H9 (cell line): Measurements from ENCODE around the gene BMP7. TPM values are rescaled to one million over a fixed set of nuclear protein-coding genes. Genes with fewer than 3 reads are reported as not detected.

ENCODE experiments used
- DNase-seq: peaks from one replicate; pipeline ENCODE4 v3.0.0-alpha.2; 2017
- H2AFZ ChIP-seq: one replicate; pipeline ENCODE4 v1.6.1; 2013; ENCODE audit warnings: mild to moderate bottlenecking, low read length, control low read depth, moderate library complexity
- H2AK5ac ChIP-seq: 2 replicates; pipeline ENCODE4 v1.6.1; 2013; ENCODE audit warnings: low read length, control low read depth, mixed read lengths; ENCODE audit not compliant: insufficient read length
- H2BK120ac ChIP-seq: one replicate; pipeline ENCODE4 v1.6.1; 2013; ENCODE audit warnings: low read depth, mild to moderate bottlenecking, low read length, control low read depth, inconsistent platforms; ENCODE audit not compliant: poor library complexity, severe bottlenecking
- H2BK12ac ChIP-seq: 2 replicates; pipeline ENCODE4 v1.6.1; 2013; ENCODE audit warnings: low read length, control low read depth, mixed read lengths, low read depth; ENCODE audit not compliant: insufficient read length
- H2BK15ac ChIP-seq: 2 replicates; pipeline ENCODE4 v1.6.1; 2013; ENCODE audit warnings: low read depth, low read length, control low read depth
- H2BK20ac ChIP-seq: one replicate; pipeline ENCODE4 v1.6.1; 2013; ENCODE audit warnings: low read depth, mild to moderate bottlenecking, low read length, control low read depth, inconsistent platforms; ENCODE audit not compliant: poor library complexity, severe bottlenecking
- H2BK5ac ChIP-seq: 2 replicates; pipeline ENCODE4 v1.6.1; 2013; ENCODE audit warnings: low read length, control low read depth, mixed read lengths; ENCODE audit not compliant: insufficient read length
- H3K14ac ChIP-seq: 2 replicates; pipeline ENCODE4 v1.6.1; 2013; ENCODE audit warnings: low read length, control low read depth; ENCODE audit not compliant: insufficient read depth
- H3K18ac ChIP-seq: 2 replicates; pipeline ENCODE4 v1.6.1; 2013; ENCODE audit warnings: low read depth, mild to moderate bottlenecking, mixed read lengths, low read length, control low read depth; ENCODE audit not compliant: insufficient read length
- H3K23ac ChIP-seq: 2 replicates; pipeline ENCODE4 v1.6.1; 2013; ENCODE audit warnings: low read length, control low read depth, mixed read lengths, low read depth; ENCODE audit not compliant: insufficient read length
- H3K23me2 ChIP-seq: 2 replicates; pipeline ENCODE4 v1.6.1; 2013; ENCODE audit warnings: low read depth, mild to moderate bottlenecking, mixed read lengths, low read length, control low read depth; ENCODE audit not compliant: insufficient read length, poor library complexity, severe bottlenecking
- H3K27ac ChIP-seq: 2 replicates; pipeline ENCODE4 v1.5.1; 2013; ENCODE audit warnings: low read length, control low read depth, mixed read lengths, low read depth; ENCODE audit not compliant: insufficient read length
- H3K27me3 ChIP-seq: 2 replicates; pipeline ENCODE4 v1.6.1; 2013; ENCODE audit warnings: low read length, control low read depth, inconsistent platforms; ENCODE audit not compliant: insufficient read depth
- H3K4ac ChIP-seq: 2 replicates; pipeline ENCODE4 v1.6.1; 2013; ENCODE audit warnings: low read depth, mild to moderate bottlenecking, control low read depth, inconsistent platforms, low read length, moderate library complexity
- H3K4me1 ChIP-seq: 2 replicates; pipeline ENCODE4 v1.6.1; 2013; ENCODE audit warnings: low read length, control low read depth, inconsistent platforms; ENCODE audit not compliant: insufficient read depth
- H3K4me2 ChIP-seq: 2 replicates; pipeline ENCODE4 v1.6.1; 2013; ENCODE audit warnings: low read length, control low read depth, mixed read lengths; ENCODE audit not compliant: insufficient read length, insufficient read depth
- H3K56ac ChIP-seq: 2 replicates; pipeline ENCODE4 v1.6.1; 2013; ENCODE audit warnings: low read depth, mild to moderate bottlenecking, mixed read lengths, low read length, control low read depth; ENCODE audit not compliant: insufficient read length
- H3K79me1 ChIP-seq: 2 replicates; pipeline ENCODE4 v1.6.1; 2013; ENCODE audit warnings: low read depth, mild to moderate bottlenecking, moderate library complexity, low read length, control low read depth, inconsistent platforms; ENCODE audit not compliant: insufficient read depth, poor library complexity, severe bottlenecking
- H3K79me2 ChIP-seq: 2 replicates; pipeline ENCODE4 v1.6.1; 2013; ENCODE audit warnings: low read length, control low read depth, inconsistent platforms; ENCODE audit not compliant: insufficient read depth
- H3K9ac ChIP-seq: 2 replicates; pipeline ENCODE4 v1.6.1; 2013; ENCODE audit warnings: low read length, control low read depth, mixed read lengths; ENCODE audit not compliant: insufficient read length; ENCODE audit errors: extremely low read depth
- H3K9me3 ChIP-seq: one replicate; pipeline ENCODE4 v1.6.1; 2013; ENCODE audit warnings: low read depth, low read length, inconsistent platforms; ENCODE audit not compliant: control insufficient read depth
- H3T11ph ChIP-seq: one replicate; pipeline ENCODE4 v1.6.1; 2013; ENCODE audit warnings: mild to moderate bottlenecking, low read length, control low read depth, inconsistent platforms
- H4K20me1 ChIP-seq: one replicate; pipeline ENCODE4 v1.6.1; 2013; ENCODE audit not compliant: control insufficient read depth, insufficient read length, insufficient read depth
- H4K5ac ChIP-seq: 2 replicates; pipeline ENCODE4 v1.6.1; 2013; ENCODE audit warnings: low read depth, mild to moderate bottlenecking, mixed read lengths, low read length, control low read depth; ENCODE audit not compliant: insufficient read length
- H4K8ac ChIP-seq: replicated peaks from 2 replicates; pipeline ENCODE4 v1.6.1; 2013; ENCODE audit warnings: low read length, control low read depth, mixed read lengths, low read depth; ENCODE audit not compliant: insufficient read length
- H4K91ac ChIP-seq: 2 replicates; pipeline ENCODE4 v1.6.1; 2013; ENCODE audit warnings: low read depth, mild to moderate bottlenecking, moderate library complexity, mixed read lengths, low read length, control low read depth; ENCODE audit not compliant: insufficient read length
- H3K27ac Mint-ChIP-seq, 3 experiments: 2 replicates in 2 of 3; 3 replicates in 1 of 3; pipeline ENCODE4 v1.8.0; 2020 to 2021; ENCODE audit warnings: mixed read lengths in 3 of 3, mild to moderate bottlenecking in 1 of 3, moderate library complexity in 1 of 3
- H3K27me3 Mint-ChIP-seq: 2 replicates; pipeline ENCODE4 v1.8.0; 2021; ENCODE audit warnings: low read depth, mild to moderate bottlenecking, moderate library complexity, mixed read lengths
- H3K36me3 Mint-ChIP-seq, 3 experiments: 2 replicates in 2 of 3; 3 replicates in 1 of 3; pipeline ENCODE4 v1.8.0; 2020 to 2021; ENCODE audit warnings: low read depth in 3 of 3, mixed read lengths in 3 of 3; ENCODE audit not compliant: insufficient read depth in 1 of 3
- H3K4me1 Mint-ChIP-seq, 2 experiments: 2 replicates each; pipeline ENCODE4 v1.8.0; 2020; ENCODE audit warnings: mixed read lengths in 2 of 2
- H3K4me3 Mint-ChIP-seq, 2 experiments: 2 replicates in 1 of 2; 3 replicates in 1 of 2; pipeline ENCODE4 v1.8.0; 2020 to 2021; ENCODE audit warnings: mild to moderate bottlenecking in 2 of 2, mixed read lengths in 2 of 2, moderate library complexity in 1 of 2
- H3K9me3 Mint-ChIP-seq, 2 experiments: 2 replicates in 1 of 2; 3 replicates in 1 of 2; pipeline ENCODE4 v1.8.0; 2020; ENCODE audit warnings: mild to moderate bottlenecking in 2 of 2, mixed read lengths in 2 of 2, moderate library complexity in 1 of 2
- CTCF ChIP-seq: fragments of 200-600 bp; sonication (generic); conservative IDR thresholded peaks from 3 replicates; pipeline ENCODE4 v1.8.0; 2021; ENCODE audit warnings: antibody characterized with exemption, mild to moderate bottlenecking
- WGBS: extraction: QIAGEN DNeasy Blood & Tissue Kit; methylation state at CpG from one replicate; pipeline ENCODE4 v1.1.7; 2013; ENCODE audit warnings: missing lambda C conversion rate, low lambda C conversion rate, mixed read lengths; ENCODE audit not compliant: insufficient read length; ENCODE audit errors: extremely low coverage; 5-methylcytosine and 5-hydroxymethylcytosine counted together
- total RNA-seq: library from RNA; stranded (reverse); gene quantifications from 2 replicates; pipeline ENCODE4 v1.2.1, GENCODE V29; 2021

BMP7 gene
- total RNA-seq, 1 experiment from 2014 or later, result 17.7 TPM

- Histone ChIP-seq H3K18ac (no peak overlapping the region), H3K4me1 (no peaks in the 10 kb centered on the region), H2BK12ac (no peak overlapping the region), H2AK5ac (no peak overlapping the region), H4K5ac (no peak overlapping the region), H3K4ac (no peak overlapping the region), H3K56ac (no peak overlapping the region), H2AFZ (no peak overlapping the region), H3T11ph (no peak overlapping the region), H3K9me3 (no peaks in the 10 kb centered on the region), H3K79me1 (no peaks in the 10 kb centered on the region), H3K23ac (no peak overlapping the region), H4K91ac (no peak overlapping the region), H3K27me3 (no peaks in the 10 kb centered on the region), H3K9ac (no peak overlapping the region), H2BK15ac (no peak overlapping the region), H4K20me1 (no peaks in the 10 kb centered on the region), H3K4me2 (no peak overlapping the region), H2BK120ac (no peak overlapping the region), H3K14ac (no peak overlapping the region), H2BK20ac (no peak overlapping the region), H3K23me2 (no peaks in the 10 kb centered on the region), H4K8ac (no peak overlapping the region), H2BK5ac (no peak overlapping the region), H3K79me2 (no peaks in the 10 kb centered on the region), H3K27ac (no peak overlapping the region)
- WGBS, result no CpG with 5 or more reads among the region's 7 CpGs
- no peak overlapping the region for H3K27ac Mint-ChIP-seq
- no peak overlapping the region for H3K4me3 Mint-ChIP-seq
- peaks cover 28 to 58% of the 10 kb centered on the region in 2 experiments for H3K4me1 Mint-ChIP-seq
- no peak for TF ChIP-seq CTCF
- peaks cover 34% of the 10 kb centered on the region for H3K27me3 Mint-ChIP-seq
- no peak for DNase-seq
- H3K36me3 Mint-ChIP-seq, result no peaks in the 10 kb centered on the region
- H3K9me3 Mint-ChIP-seq, result no peaks in the 10 kb centered on the region; a peak in 1 of 5 replicates
Observed at GRCh38 chr20:57283860-57284259, 17.4 kb upstream of the BMP7 start.
